Esophagus squamous epithelium (tissue), 4 donors: Measurements from ENCODE around the gene SLC24A3.

Experiments
- CTCF ChIP-seq, 6 experiments: fragments of 450-650 bp in 4 of 6; fragments of 200-600 bp in 2 of 6; sonication (generic) in 2 of 6; IDR thresholded peaks; one replicate each; pipeline ENCODE4 v1.5.1; 2016 to 2019; ENCODE audit warnings: antibody characterized with exemption in 6 of 6, mild to moderate bottlenecking in 4 of 6, moderate library complexity in 4 of 6
- POLR2A ChIP-seq, 4 donors: fragments of 450-650 bp; IDR thresholded peaks; one replicate each; pipeline ENCODE4 v1.6.1; 2017; ENCODE audit warnings: antibody characterized with exemption in 4 of 4, mild to moderate bottlenecking in 4 of 4, moderate library complexity in 3 of 4

DNA sequence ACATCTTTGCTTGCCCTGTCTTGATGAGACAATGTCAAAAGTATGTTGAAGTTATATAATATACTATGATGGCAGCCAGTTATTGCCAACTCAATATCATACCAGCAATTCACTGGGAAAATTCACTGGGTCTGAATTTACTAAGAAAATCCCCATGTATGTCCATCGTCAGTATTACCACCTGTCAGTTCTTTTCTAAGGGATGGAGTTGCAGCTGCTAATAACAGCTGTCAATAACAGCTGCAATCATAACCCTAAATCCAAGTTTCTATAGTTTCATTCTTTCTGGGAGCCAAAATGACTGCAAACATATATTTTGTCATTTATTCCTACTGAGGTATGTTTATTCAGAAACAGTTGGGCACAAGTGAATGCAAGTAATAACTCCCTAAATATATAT is 413.0 kb downstream of the SLC24A3 start:
- TF ChIP-seq CTCF (IDR thresholded peaks at IDR 0.05) (no peak), POLR2A (IDR thresholded peaks at IDR 0.05) (no peak)
